Measurements from ENCODE around the gene MARCHF10.

- TF ChIP-seq EZH2 (IDR thresholded peaks at IDR 0.05; ENCODE audit: insufficient read depth, poor library complexity, severe bottlenecking), result no peak
- TF ChIP-seq EZH2phosphoT487 (IDR thresholded peaks at IDR 0.05; ENCODE audit: insufficient read depth, low read depth), result no peak
Measured at GRCh38 chr17:62675260-62675659, 132.9 kb downstream of the MARCHF10 start.
